Hematopoietic multipotent progenitor cell treated with erythropoietin and hydrocortisone succinate and interleukin-3 and kit ligand, for 6 days (in vitro differentiated cells): ENCODE results near the gene ZNF264.
"Not testable (repeated sequence)": the region's sequence is repeated elsewhere in the genome, so short reads cannot be mapped to it uniquely, and the experiment has no call there.

Source experiments
- DNase-seq: peaks from one replicate; pipeline ENCODE4 v3.0.0-alpha.2; 2015

ZNF264 gene

DNA sequence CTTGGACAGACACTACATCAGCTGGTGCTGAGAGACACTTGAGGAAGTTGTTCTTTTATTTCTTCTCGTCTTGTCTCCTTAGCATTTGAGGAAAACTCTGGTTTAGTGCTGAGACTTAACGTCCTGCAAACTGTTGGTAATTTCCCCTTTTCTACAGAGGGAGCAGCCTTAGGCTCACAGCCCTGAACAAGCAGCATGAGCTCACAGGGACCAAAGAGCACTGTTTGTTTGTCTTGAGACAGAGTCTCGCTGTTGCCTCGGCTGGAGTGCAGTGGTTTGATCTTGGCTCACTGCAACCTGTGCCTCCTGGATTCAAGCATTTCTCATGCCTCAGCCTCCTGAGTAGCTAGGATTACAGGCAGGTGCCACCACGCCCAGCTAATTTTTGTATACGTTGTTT is 54.7 kb downstream of the ZNF264 start:
- no peak for DNase-seq

- DNase-seq: no peak
Measured at GRCh38 chr19:57248646-57249045, 57.3 kb downstream of the ZNF264 start.

DNA sequence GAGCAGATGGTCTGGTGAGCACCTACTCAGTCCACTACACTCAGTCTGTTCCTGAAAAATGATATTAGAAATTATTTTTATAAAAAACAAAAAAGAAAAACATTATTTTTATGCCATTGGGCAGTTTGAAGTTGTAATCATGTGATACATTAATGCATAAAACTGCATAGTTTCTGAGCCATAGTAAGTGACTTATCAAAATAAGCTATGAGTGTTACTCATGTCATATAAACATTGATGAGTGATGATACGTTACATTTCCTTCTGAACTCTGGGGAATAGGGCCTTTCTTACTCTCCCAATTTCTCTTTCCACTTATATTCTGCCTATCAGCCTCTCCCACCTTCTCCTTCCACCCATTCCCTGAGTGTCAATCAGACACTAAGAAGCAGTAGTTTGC is 58.0 kb downstream of the ZNF264 start:
- no peak for DNase-seq

DNA sequence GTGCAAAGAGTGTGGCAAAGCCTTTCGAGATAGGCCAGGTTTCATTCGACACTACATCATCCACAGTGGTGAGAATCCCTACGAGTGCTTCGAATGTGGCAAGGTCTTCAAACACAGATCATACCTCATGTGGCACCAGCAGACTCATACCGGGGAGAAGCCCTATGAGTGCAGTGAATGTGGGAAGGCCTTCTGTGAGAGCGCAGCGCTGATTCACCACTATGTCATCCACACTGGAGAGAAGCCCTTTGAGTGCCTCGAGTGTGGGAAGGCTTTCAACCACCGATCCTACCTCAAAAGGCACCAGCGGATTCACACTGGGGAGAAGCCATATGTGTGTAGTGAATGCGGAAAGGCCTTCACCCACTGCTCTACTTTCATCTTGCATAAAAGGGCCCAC is 62.5 kb downstream of the ZNF264 start:
- not testable (repeated sequence) for DNase-seq

- DNase-seq: no peak
Measured at GRCh38 chr19:57262044-57262443, 70.7 kb downstream of the ZNF264 start.

GRCh38 chr19:57263244-57263741 is 72.0 kb downstream of the ZNF264 start:
- peak; percentile 77 for DNase-seq

DNA sequence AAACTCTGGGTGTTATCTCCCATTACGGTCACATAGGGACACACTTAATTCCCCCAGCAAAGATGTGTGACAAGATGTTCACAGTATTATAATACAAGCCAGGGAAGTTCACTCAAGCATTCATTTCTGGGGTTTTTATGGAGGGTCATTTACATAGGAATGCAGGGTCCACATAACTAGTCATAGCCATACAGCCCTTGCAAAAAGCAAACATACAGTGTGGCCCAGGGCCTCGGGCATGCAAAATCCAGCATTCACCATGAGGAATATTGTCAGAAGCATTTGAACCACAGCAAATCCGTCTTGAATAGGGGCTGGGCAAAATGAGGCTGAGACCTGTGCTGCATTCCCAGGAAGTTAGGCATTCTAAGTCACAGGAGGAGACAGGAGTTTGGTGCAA is 76.0 kb downstream of the ZNF264 start:
- no peak for DNase-seq

DNA sequence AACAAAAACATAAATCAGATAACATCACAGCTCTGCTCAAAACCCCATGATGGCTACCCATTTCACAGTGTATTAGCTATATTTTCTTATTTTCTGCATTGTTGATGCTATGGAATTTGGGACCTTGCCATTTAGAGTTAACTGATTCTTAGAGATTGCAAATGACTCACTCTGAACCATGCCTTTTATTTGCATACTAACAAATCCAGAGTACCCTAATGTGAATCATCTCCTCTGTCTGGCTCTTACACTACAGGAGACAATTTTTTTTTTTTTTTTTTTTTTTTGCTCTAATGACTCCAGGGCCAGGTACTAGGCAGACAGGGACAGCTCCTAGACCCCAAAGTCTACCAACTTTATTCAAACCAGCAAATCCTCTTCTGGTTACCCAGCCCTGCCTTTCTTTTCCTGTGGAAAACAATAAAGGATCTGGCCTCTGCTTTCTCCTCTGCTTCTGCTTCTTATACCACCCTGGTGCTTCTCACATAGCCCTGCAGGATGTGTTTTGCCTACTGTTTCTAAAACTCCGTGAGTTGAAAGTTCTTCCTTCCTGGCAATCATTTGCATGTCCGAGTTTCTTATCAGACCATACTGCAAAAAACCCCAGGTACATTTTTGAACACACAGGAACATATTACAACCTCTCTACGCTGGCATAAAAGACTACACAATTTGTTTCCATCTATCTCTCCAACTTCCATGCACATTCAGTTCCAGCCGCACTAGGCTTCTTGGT is 78.4 kb downstream of the ZNF264 start:
- DNase-seq: peak; percentile 13

DNA sequence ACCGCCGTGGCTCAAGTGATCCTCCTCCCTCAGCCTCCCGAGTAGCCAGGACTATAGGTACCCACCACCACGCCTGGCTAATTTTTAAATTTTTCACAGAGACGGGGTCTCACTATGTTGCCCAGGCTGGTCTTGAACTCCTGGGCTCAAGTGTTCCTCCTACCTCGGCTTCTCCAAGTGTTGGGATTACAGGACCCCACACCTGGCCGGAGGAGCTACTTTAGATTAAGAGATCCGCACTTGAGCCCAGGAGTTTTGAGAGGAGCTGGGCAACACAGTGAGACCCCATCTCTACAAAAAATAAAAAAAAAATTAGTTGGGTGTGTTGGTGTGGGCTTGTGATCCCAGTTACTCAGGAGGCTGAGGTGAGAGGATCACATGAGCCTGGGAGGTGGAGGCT is 80.0 kb downstream of the ZNF264 start:
- no peak for DNase-seq
